WTC11 (cell line): ENCODE measurements around the gene CGB5. TPM values are rescaled to one million over a fixed set of nuclear protein-coding genes. Genes with fewer than 3 reads are reported as not detected.

Experiments used
- ATAC-seq: fragments of 200-7000 bp; cut with Tn5 transposase; 2 replicates; pipeline ENCODE4 v1.10.0; 2021; ENCODE audit warnings: mild to moderate bottlenecking, moderate library complexity
- CTCF ChIA-PET: fragments of 300-600 bp; sonication (Branson Sonifier 250); formaldehyde crosslinking; loops from one replicate; lab custom pipeline; 2021; ENCODE audit warnings: antibody characterized with exemption; lab: Charles Lee
- POLR2A ChIA-PET: fragments of 350-600 bp; sonication (Branson Sonifier 250); formaldehyde crosslinking; loops from one replicate; lab custom pipeline; 2021; ENCODE audit warnings: antibody characterized with exemption; lab: Charles Lee
- DNase-seq: peaks from one replicate; pipeline ENCODE4 v3.0.0; 2021; ENCODE audit warnings: low spot score
- H3K27ac Mint-ChIP-seq: 2 replicates; pipeline ENCODE4 v1.8.0; 2021; ENCODE audit warnings: mixed read lengths
- H3K27me3 Mint-ChIP-seq: 2 replicates; pipeline ENCODE4 v1.8.0; 2021; ENCODE audit warnings: low read depth, mild to moderate bottlenecking, moderate library complexity, mixed read lengths
- H3K36me3 Mint-ChIP-seq: 2 replicates; pipeline ENCODE4 v1.8.0; 2021; ENCODE audit warnings: mixed read lengths
- H3K4me1 Mint-ChIP-seq: 2 replicates; pipeline ENCODE4 v1.8.0; 2022; ENCODE audit warnings: mixed read lengths
- H3K4me3 Mint-ChIP-seq: 2 replicates; pipeline ENCODE4 v1.8.0; 2021; ENCODE audit warnings: mild to moderate bottlenecking, moderate library complexity, mixed read lengths
- H3K9me3 Mint-ChIP-seq: 2 replicates; pipeline ENCODE4 v1.8.0; 2021; ENCODE audit warnings: mixed read lengths
- EMX1 ChIP-seq: fragments of 250-450 bp; sonication (Bioruptor Pico); IDR thresholded peaks from 2 replicates; pipeline ENCODE4 v1.8.0; 2021; ENCODE audit warnings: mild to moderate bottlenecking
- FOXJ3 ChIP-seq: sonication (generic); formaldehyde crosslinking; IDR thresholded peaks from 2 replicates; pipeline ENCODE4 v1.9.0; 2021; ENCODE audit warnings: missing genetic modification reagents, mild to moderate bottlenecking, borderline replicate concordance
- GTF2I ChIP-seq: fragments of 250-450 bp; sonication (Bioruptor Pico); conservative IDR thresholded peaks from 2 replicates; pipeline ENCODE4 v1.4.0; 2021; ENCODE audit warnings: mild to moderate bottlenecking
- KAT7 ChIP-seq: sonication (generic); formaldehyde crosslinking; IDR thresholded peaks from 2 replicates; pipeline ENCODE4 v1.8.1; 2023; ENCODE audit warnings: missing genetic modification reagents, mild to moderate bottlenecking, borderline replicate concordance
- NR3C1 ChIP-seq: sonication (generic); formaldehyde crosslinking; conservative IDR thresholded peaks from 2 replicates; pipeline ENCODE4 v1.8.1; 2023; ENCODE audit warnings: low read depth, mild to moderate bottlenecking, missing genetic modification reagents
- RELA ChIP-seq: sonication (generic); formaldehyde crosslinking; IDR thresholded peaks from 2 replicates; pipeline ENCODE4 v1.8.1; 2022; ENCODE audit warnings: missing genetic modification reagents, mild to moderate bottlenecking, borderline replicate concordance
- SOX15 ChIP-seq: fragments of 250-450 bp; sonication (Bioruptor Pico); IDR thresholded peaks from 2 replicates; pipeline ENCODE4 v1.9.0; 2021; ENCODE audit warnings: mild to moderate bottlenecking
- TEAD4 ChIP-seq: sonication (generic); formaldehyde crosslinking; IDR thresholded peaks from 2 replicates; pipeline ENCODE4 v1.8.0; 2022; ENCODE audit warnings: mild to moderate bottlenecking, missing genetic modification reagents
- total RNA-seq: library from RNA; stranded (reverse); gene quantifications from 3 replicates; pipeline ENCODE4 v1.2.3, GENCODE V29; 2021
- TF ChIP-seq, protein P1 (sequence below): sonication (generic); formaldehyde crosslinking; IDR thresholded peaks from 2 replicates; pipeline ENCODE4 v1.8.0; 2023; ENCODE audit warnings: missing genetic modification reagents
- TF ChIP-seq, protein P2 (sequence below): sonication (generic); formaldehyde crosslinking; IDR thresholded peaks from 2 replicates; pipeline ENCODE4 v1.8.0; 2022; ENCODE audit warnings: mild to moderate bottlenecking, missing genetic modification reagents
- TF ChIP-seq, protein P3 (sequence below): fragments of 250-450 bp; sonication (Bioruptor Pico); IDR thresholded peaks from 2 replicates; pipeline ENCODE4 v2.1.2; 2022; ENCODE audit warnings: mild to moderate bottlenecking, moderate library complexity
- TF ChIP-seq, protein P4 (sequence below): sonication (generic); formaldehyde crosslinking; IDR thresholded peaks from 2 replicates; pipeline ENCODE4 v1.8.0; 2022; ENCODE audit warnings: missing genetic modification reagents
- TF ChIP-seq, protein P5 (sequence below): sonication (generic); formaldehyde crosslinking; IDR thresholded peaks from 2 replicates; pipeline ENCODE4 v1.8.1; 2022; ENCODE audit warnings: mild to moderate bottlenecking, missing genetic modification reagents, moderate library complexity, borderline replicate concordance
- TF ChIP-seq, protein P6 (sequence below): fragments of 250-450 bp; sonication (Bioruptor Pico); conservative IDR thresholded peaks from 2 replicates; pipeline ENCODE4 v1.9.0; 2021; ENCODE audit warnings: mild to moderate bottlenecking

The CGB5 gene
- total RNA-seq, 1 experiment from 2014 or later, result 0.35 TPM

DNA sequence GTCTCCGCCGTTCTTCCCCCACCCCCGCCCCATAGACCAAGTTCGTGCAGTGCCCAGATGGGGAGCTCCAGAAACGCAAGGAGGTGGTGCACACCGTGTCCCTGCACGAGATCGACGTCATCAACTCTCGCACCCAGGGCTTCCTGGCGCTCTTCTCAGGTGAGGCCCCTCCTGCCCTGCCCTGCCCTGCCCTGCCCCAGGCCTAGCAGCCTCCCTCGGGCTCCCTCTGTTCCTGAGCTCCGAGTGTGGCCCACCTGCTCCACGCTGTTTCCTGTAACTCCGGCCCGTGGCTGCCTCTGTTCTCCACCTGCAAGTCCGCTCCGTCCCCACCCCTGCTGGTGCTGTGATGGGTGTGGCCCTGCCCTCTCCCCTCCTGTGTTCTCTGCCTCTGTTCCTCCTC is 33.2 kb upstream of the CGB5 start (continued):
- TF ChIP-seq, protein P1, sequence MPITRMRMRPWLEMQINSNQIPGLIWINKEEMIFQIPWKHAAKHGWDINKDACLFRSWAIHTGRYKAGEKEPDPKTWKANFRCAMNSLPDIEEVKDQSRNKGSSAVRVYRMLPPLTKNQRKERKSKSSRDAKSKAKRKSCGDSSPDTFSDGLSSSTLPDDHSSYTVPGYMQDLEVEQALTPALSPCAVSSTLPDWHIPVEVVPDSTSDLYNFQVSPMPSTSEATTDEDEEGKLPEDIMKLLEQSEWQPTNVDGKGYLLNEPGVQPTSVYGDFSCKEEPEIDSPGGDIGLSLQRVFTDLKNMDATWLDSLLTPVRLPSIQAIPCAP, result no peak

DNA sequence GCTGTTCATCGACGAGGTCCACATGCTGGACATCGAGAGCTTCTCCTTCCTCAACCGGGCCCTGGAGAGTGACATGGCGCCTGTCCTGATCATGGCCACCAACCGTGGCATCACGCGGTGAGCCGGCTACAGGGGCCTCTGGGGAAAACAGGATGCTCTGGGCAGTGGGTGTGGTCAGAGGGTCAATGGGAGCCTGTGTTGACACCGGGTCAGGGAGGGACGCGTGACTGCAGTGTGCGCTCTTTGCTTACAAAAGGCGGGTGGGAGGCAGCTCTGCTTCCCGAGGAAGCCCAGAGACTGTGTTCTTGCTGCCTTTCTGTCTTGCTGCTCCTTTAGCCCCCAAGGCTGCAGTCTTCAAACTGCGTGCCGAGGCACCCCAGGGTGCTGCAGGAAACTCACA is 32.5 kb upstream of the CGB5 start:
- no peaks in the 10 kb centered on the region for H3K4me1 Mint-ChIP-seq
- TF ChIP-seq NR3C1 (CRISPR knock-in tag) (no peak), FOXJ3 (CRISPR knock-in tag) (no peak), TEAD4 (CRISPR knock-in tag) (no peak), RELA (no peak), KAT7 (CRISPR knock-in tag) (no peak), SOX15 (CRISPR knock-in tag) (no peak)
- TF ChIP-seq, protein P2, sequence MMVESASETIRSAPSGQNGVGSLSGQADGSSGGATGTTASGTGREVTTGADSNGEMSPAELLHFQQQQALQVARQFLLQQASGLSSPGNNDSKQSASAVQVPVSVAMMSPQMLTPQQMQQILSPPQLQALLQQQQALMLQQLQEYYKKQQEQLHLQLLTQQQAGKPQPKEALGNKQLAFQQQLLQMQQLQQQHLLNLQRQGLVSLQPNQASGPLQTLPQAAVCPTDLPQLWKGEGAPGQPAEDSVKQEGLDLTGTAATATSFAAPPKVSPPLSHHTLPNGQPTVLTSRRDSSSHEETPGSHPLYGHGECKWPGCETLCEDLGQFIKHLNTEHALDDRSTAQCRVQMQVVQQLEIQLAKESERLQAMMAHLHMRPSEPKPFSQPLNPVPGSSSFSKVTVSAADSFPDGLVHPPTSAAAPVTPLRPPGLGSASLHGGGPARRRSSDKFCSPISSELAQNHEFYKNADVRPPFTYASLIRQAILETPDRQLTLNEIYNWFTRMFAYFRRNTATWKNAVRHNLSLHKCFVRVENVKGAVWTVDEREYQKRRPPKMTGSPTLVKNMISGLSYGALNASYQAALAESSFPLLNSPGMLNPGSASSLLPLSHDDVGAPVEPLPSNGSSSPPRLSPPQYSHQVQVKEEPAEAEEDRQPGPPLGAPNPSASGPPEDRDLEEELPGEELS (CRISPR knock-in tag), result no peak
- TF ChIP-seq, protein P3, sequence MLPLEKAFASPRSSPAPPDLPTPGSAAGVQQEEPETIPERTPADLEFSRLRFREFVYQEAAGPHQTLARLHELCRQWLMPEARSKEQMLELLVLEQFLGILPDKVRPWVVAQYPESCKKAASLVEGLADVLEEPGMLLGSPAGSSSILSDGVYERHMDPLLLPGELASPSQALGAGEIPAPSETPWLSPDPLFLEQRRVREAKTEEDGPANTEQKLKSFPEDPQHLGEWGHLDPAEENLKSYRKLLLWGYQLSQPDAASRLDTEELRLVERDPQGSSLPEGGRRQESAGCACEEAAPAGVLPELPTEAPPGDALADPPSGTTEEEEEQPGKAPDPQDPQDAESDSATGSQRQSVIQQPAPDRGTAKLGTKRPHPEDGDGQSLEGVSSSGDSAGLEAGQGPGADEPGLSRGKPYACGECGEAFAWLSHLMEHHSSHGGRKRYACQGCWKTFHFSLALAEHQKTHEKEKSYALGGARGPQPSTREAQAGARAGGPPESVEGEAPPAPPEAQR (CRISPR knock-in tag), result no peak
- TF ChIP-seq, protein P4, sequence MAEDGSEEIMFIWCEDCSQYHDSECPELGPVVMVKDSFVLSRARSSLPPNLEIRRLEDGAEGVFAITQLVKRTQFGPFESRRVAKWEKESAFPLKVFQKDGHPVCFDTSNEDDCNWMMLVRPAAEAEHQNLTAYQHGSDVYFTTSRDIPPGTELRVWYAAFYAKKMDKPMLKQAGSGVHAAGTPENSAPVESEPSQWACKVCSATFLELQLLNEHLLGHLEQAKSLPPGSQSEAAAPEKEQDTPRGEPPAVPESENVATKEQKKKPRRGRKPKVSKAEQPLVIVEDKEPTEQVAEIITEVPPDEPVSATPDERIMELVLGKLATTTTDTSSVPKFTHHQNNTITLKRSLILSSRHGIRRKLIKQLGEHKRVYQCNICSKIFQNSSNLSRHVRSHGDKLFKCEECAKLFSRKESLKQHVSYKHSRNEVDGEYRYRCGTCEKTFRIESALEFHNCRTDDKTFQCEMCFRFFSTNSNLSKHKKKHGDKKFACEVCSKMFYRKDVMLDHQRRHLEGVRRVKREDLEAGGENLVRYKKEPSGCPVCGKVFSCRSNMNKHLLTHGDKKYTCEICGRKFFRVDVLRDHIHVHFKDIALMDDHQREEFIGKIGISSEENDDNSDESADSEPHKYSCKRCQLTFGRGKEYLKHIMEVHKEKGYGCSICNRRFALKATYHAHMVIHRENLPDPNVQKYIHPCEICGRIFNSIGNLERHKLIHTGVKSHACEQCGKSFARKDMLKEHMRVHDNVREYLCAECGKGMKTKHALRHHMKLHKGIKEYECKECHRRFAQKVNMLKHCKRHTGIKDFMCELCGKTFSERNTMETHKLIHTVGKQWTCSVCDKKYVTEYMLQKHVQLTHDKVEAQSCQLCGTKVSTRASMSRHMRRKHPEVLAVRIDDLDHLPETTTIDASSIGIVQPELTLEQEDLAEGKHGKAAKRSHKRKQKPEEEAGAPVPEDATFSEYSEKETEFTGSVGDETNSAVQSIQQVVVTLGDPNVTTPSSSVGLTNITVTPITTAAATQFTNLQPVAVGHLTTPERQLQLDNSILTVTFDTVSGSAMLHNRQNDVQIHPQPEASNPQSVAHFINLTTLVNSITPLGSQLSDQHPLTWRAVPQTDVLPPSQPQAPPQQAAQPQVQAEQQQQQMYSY (CRISPR knock-in tag), result no peak
- TF ChIP-seq, protein P5, sequence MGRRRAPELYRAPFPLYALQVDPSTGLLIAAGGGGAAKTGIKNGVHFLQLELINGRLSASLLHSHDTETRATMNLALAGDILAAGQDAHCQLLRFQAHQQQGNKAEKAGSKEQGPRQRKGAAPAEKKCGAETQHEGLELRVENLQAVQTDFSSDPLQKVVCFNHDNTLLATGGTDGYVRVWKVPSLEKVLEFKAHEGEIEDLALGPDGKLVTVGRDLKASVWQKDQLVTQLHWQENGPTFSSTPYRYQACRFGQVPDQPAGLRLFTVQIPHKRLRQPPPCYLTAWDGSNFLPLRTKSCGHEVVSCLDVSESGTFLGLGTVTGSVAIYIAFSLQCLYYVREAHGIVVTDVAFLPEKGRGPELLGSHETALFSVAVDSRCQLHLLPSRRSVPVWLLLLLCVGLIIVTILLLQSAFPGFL (CRISPR knock-in tag), result no peak
- no peaks in the 10 kb centered on the region for H3K9me3 Mint-ChIP-seq
- DNase-seq, result no peak
- no peak for ATAC-seq
- H3K27me3 Mint-ChIP-seq, result no peaks in the 10 kb centered on the region
- peaks cover 42% of the 10 kb centered on the region for H3K36me3 Mint-ChIP-seq
- POLR2A ChIA-PET, result no interaction called here
- H3K27ac Mint-ChIP-seq, result no peak overlapping the region
- no peak overlapping the region for H3K4me3 Mint-ChIP-seq
- CTCF ChIA-PET, result no interaction called here

DNA sequence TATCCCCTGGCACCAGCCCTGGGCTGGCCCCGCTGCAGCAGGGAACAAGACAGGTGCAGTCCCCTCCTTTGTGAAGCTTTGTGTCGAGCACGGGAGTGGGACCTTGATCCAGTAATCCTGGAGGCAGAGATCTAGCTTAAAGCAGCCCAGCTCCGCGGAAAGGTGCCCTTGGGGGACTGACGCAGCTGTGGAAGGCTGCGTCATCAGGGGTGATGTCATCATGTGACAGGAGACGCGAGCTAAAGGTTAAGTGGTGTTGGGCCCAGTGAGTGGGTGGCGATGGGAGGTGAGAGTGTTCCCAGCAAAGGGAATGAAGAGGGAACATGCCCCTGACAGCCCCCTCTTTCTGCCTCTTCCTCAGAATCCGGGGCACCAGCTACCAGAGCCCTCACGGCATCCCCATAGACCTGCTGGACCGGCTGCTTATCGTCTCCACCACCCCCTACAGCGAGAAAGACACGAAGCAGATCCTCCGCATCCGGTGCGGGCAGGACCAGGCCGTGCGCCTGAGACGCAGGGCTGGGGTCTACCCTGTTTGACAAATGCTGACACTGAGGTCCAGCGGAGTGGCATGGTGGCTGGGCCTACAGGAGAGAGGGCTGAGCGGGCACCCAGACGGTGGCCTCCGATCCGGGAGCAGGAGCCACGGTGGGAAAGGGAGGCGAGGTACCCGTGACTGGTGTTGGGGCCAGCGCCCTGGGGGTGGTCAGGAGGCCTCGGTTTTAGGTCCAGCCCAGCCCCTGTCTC is 29.4 kb upstream of the CGB5 start:
- peaks cover 10% of the 10 kb centered on the region for H3K4me1 Mint-ChIP-seq
- ATAC-seq, result no peak
- H3K4me3 Mint-ChIP-seq, result no peak overlapping the region
- H3K27ac Mint-ChIP-seq, result no peak overlapping the region
- TF ChIP-seq EMX1 (no peak), GTF2I (CRISPR knock-in tag) (no peak)
- TF ChIP-seq, protein P6, sequence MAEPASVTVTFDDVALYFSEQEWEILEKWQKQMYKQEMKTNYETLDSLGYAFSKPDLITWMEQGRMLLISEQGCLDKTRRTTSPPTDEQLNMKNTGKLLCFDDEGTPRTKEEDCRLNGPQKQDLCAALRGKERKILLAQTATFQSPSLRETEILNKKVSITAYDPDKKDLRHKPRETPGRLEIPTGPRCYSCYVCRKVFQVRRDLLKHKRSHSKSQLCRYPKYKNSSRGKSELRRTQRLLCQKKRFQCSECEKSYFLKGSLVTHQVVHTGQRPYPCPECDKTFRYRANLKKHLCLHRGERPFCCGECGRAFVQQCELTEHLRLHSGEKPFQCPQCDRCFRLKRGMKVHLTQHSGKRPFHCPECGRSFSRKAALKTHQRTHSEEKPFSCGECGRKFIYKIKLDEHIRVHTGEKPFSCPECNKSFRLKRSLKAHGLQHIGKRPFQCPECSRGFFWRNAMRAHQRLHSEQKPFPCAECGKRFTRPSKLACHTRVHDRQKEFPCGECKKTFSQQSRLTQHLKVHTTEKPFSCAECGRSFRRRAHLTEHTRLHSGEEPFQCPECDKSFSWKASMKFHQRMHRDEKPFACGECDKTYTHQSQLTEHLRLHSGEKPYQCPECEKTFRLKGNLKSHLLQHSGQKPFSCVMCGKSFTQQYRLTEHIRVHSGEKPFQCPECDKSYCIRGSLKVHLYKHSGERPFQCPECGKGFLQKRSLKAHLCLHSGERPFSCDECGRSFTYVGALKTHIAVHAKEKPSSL, result no peak
- no peaks in the 10 kb centered on the region for H3K9me3 Mint-ChIP-seq
- no peak for DNase-seq
- H3K27me3 Mint-ChIP-seq, result peaks cover 12% of the 10 kb centered on the region
- ChIA-PET POLR2A (no interaction called here), CTCF (interaction anchor here (1.3 to 1.9 kb wide), 3 partner anchors 14 to 83 kb away, joined by 4 to 10 read pairs (median 10); partner anchors contain the start of genes GYS1 and RUVBL2)
- H3K36me3 Mint-ChIP-seq, result peaks cover 35% of the 10 kb centered on the region
